ENCODE data around the gene AKAP9. TPM values are rescaled to one million over a fixed set of nuclear protein-coding genes. Genes with fewer than 3 reads are reported as not detected.

The AKAP9 gene
- polyA plus RNA-seq, 1 donor (not counting 4 experiments of a cell fraction or from before 2014, with no cell fraction given) = 19.0 TPM

- no peak for FAIRE-seq
- Histone ChIP-seq H3K27ac (ENCODE audit: control insufficient read depth, insufficient read depth, low read length) (no peak overlapping the region), H3K36me3 (ENCODE audit: control insufficient read depth in 2 of 2, extremely low read depth in 1 of 2, insufficient read depth in 2 of 2, low read length in 2 of 2) (peaks cover 7 to 14% of the 10 kb centered on the region in 2 experiments), H3K4me1 (ENCODE audit: control insufficient read depth, extremely low read depth, insufficient read depth, low read length) (peaks cover 6% of the 10 kb centered on the region), H3K9me3 (ENCODE audit: control insufficient read depth, low read depth, low read length) (no peaks in the 10 kb centered on the region), H3K9me1 (ENCODE audit: control insufficient read depth, extremely low read depth, insufficient read depth, low read length) (no peaks in the 10 kb centered on the region), H4K20me1 (ENCODE audit: control insufficient read depth, extremely low read depth, insufficient read depth, low read length) (no peaks in the 10 kb centered on the region), H3K27me3 (ENCODE audit: control insufficient read depth, extremely low read depth, insufficient read depth, low read length) (no peaks in the 10 kb centered on the region), H2AFZ (ENCODE audit: control insufficient read depth, low read length) (no peak overlapping the region), H3K9ac (ENCODE audit: control insufficient read depth, extremely low read depth, insufficient read depth, low read length) (no peak overlapping the region), H3K4me3 (ENCODE audit: control insufficient read depth in 2 of 3, extremely low read depth in 1 of 3, insufficient read depth in 2 of 3, low read depth in 1 of 3, low read length in 3 of 3) (no peak overlapping the region), H3K79me2 (ENCODE audit: control insufficient read depth, insufficient read depth, low read length) (no peaks in the 10 kb centered on the region), H3K4me2 (ENCODE audit: control insufficient read depth, extremely low read depth, insufficient read depth, low read depth, low read length) (no peak overlapping the region)
- dilution Hi-C loops (cut with MboI; ENCODE audit: extremely low pct_ligation_motif_present, low sequenced_read_pairs) = no loop called here
- TF ChIP-seq EZH2 (IDR thresholded peaks at IDR 0.05; ENCODE audit: low read length) = no peak
- TF ChIP-seq CTCF (optimal IDR thresholded peaks at IDR 0.05 in 1 of 3, IDR thresholded peaks at IDR 0.05 in 1 of 3, conservative IDR thresholded peaks at IDR 0.05 in 1 of 3; ENCODE audit: extremely low read depth in 1 of 3, insufficient read depth in 2 of 3, low read length in 3 of 3) = no peak
- no peak for DNase-seq (ENCODE audit: low read depth, low spot score)
Measured at GRCh38 chr7:92044148-92044547, 103.5 kb downstream of the AKAP9 start.

- TF ChIP-seq EZH2 (IDR thresholded peaks at IDR 0.05; ENCODE audit: low read length) (no peak), CTCF (optimal IDR thresholded peaks at IDR 0.05 in 1 of 3, IDR thresholded peaks at IDR 0.05 in 1 of 3, conservative IDR thresholded peaks at IDR 0.05 in 1 of 3; ENCODE audit: extremely low read depth in 1 of 3, insufficient read depth in 2 of 3, low read length in 3 of 3) (no peak)
- Histone ChIP-seq H4K20me1 (ENCODE audit: control insufficient read depth, extremely low read depth, insufficient read depth, low read length) (no peaks in the 10 kb centered on the region), H3K9me1 (ENCODE audit: control insufficient read depth, extremely low read depth, insufficient read depth, low read length) (no peaks in the 10 kb centered on the region), H3K4me1 (ENCODE audit: control insufficient read depth, extremely low read depth, insufficient read depth, low read length) (peaks cover 6% of the 10 kb centered on the region), H3K27me3 (ENCODE audit: control insufficient read depth, extremely low read depth, insufficient read depth, low read length) (no peaks in the 10 kb centered on the region), H3K4me2 (ENCODE audit: control insufficient read depth, extremely low read depth, insufficient read depth, low read depth, low read length) (no peak overlapping the region), H3K9me3 (ENCODE audit: control insufficient read depth, low read depth, low read length) (no peaks in the 10 kb centered on the region), H2AFZ (ENCODE audit: control insufficient read depth, low read length) (no peak overlapping the region), H3K79me2 (ENCODE audit: control insufficient read depth, insufficient read depth, low read length) (no peaks in the 10 kb centered on the region), H3K36me3 (ENCODE audit: control insufficient read depth in 2 of 2, extremely low read depth in 1 of 2, insufficient read depth in 2 of 2, low read length in 2 of 2) (peaks cover 7 to 14% of the 10 kb centered on the region in 2 experiments), H3K9ac (ENCODE audit: control insufficient read depth, extremely low read depth, insufficient read depth, low read length) (no peak overlapping the region), H3K4me3 (ENCODE audit: control insufficient read depth in 2 of 3, extremely low read depth in 1 of 3, insufficient read depth in 2 of 3, low read depth in 1 of 3, low read length in 3 of 3) (no peak overlapping the region), H3K27ac (ENCODE audit: control insufficient read depth, insufficient read depth, low read length) (no peak overlapping the region)
- dilution Hi-C loops (cut with MboI; ENCODE audit: extremely low pct_ligation_motif_present, low sequenced_read_pairs) = no loop called here
- FAIRE-seq (no peak), DNase-seq (ENCODE audit: low read depth, low spot score) (no peak)
Measured at GRCh38 chr7:92044940-92045339, 104.3 kb downstream of the AKAP9 start.
